ENCODE measurements around the gene HOXC6. TPM values are rescaled to one million over a fixed set of nuclear protein-coding genes. Genes with fewer than 3 reads are reported as not detected.
A peak's percentile ranks its signal among the peaks of the same experiment; 100 is the strongest.

Gene HOXC6
- total and polyA plus RNA-seq, 2 donors: 0.72 to 1.5 TPM

GRCh38 chr12:54047964-54048303, 19.7 kb downstream of the HOXC6 start:
- Histone ChIP-seq H3K36me3 (ENCODE audit: insufficient read depth) (no peaks in the 10 kb centered on the region), H3K4me3 (ENCODE audit: low read depth, low read length) (no peak overlapping the region), H3K4me1 (ENCODE audit: insufficient read depth) (no peaks in the 10 kb centered on the region), H3K27ac (ENCODE audit: low read depth) (no peak overlapping the region)
- WGBS: 25% methylated on average over 8 of the region's 8 CpGs
- no peak for DNase-seq (ENCODE audit: extremely low spot score)

- H3K4me3 ChIP-seq (ENCODE audit: low read depth, low read length): no peak overlapping the region
- no peak overlapping the region for H3K27ac ChIP-seq (ENCODE audit: low read depth)
- no peaks in the 10 kb centered on the region for H3K36me3 ChIP-seq (ENCODE audit: insufficient read depth)
- WGBS: 27% methylated on average over 3 of the region's 3 CpGs
- no peak for DNase-seq (ENCODE audit: extremely low spot score)
- peaks cover 1% of the 10 kb centered on the region for H3K4me1 ChIP-seq (ENCODE audit: insufficient read depth)
These were observed 20.3 kb downstream of the HOXC6 start for GRCh38 chr12:54048406-54049093.

- Histone ChIP-seq H3K4me1 (ENCODE audit: insufficient read depth) (peaks cover 1% of the 10 kb centered on the region), H3K4me3 (ENCODE audit: low read depth, low read length) (no peak overlapping the region), H3K27ac (ENCODE audit: low read depth) (no peak overlapping the region), H3K36me3 (ENCODE audit: insufficient read depth) (no peaks in the 10 kb centered on the region)
- DNase-seq (ENCODE audit: extremely low spot score): no peak
- 36% methylated on average over 6 of the region's 6 CpGs for WGBS
These were observed 20.9 kb downstream of the HOXC6 start for GRCh38 chr12:54049108-54049507.

- H3K36me3 ChIP-seq (ENCODE audit: insufficient read depth): no peaks in the 10 kb centered on the region
- no peak overlapping the region for H3K27ac ChIP-seq (ENCODE audit: low read depth)
- DNase-seq (ENCODE audit: extremely low spot score): no peak
- whole genome bisulfite sequencing: 17% methylated on average over 2 of the region's 2 CpGs
- no peak overlapping the region for H3K4me3 ChIP-seq (ENCODE audit: low read depth, low read length)
- peaks cover 1% of the 10 kb centered on the region for H3K4me1 ChIP-seq (ENCODE audit: insufficient read depth)
These were observed 22.2 kb downstream of the HOXC6 start for GRCh38 chr12:54050482-54050810.

- Histone ChIP-seq H3K4me1 (ENCODE audit: insufficient read depth) (peaks cover 1% of the 10 kb centered on the region), H3K27ac (ENCODE audit: low read depth) (no peak overlapping the region), H3K36me3 (ENCODE audit: insufficient read depth) (no peaks in the 10 kb centered on the region), H3K4me3 (ENCODE audit: low read depth, low read length) (no peak overlapping the region)
- DNase-seq (ENCODE audit: extremely low spot score): no peak
- 18% methylated on average over 12 of the region's 12 CpGs for WGBS
These were observed 23.0 kb downstream of the HOXC6 start for GRCh38 chr12:54051026-54051842.

- no peak for DNase-seq (ENCODE audit: extremely low spot score)
- Histone ChIP-seq H3K27ac (ENCODE audit: low read depth) (no peak overlapping the region), H3K36me3 (ENCODE audit: insufficient read depth) (no peaks in the 10 kb centered on the region), H3K4me1 (ENCODE audit: insufficient read depth) (peaks cover 1% of the 10 kb centered on the region), H3K4me3 (ENCODE audit: low read depth, low read length) (no peak overlapping the region)
- 7% methylated on average over 24 of the region's 24 CpGs for WGBS
These were observed 23.7 kb downstream of the HOXC6 start for GRCh38 chr12:54051874-54052437.

GRCh38 chr12:54052438-54053002, 24.3 kb downstream of the HOXC6 start:
- no peak for DNase-seq (ENCODE audit: extremely low spot score)
- Histone ChIP-seq H3K4me3 (ENCODE audit: low read depth, low read length) (no peak overlapping the region), H3K27ac (ENCODE audit: low read depth) (no peak overlapping the region), H3K4me1 (ENCODE audit: insufficient read depth) (peaks cover 1% of the 10 kb centered on the region), H3K36me3 (ENCODE audit: insufficient read depth) (no peaks in the 10 kb centered on the region)
- 16% methylated on average over 10 of the region's 10 CpGs for WGBS

- H3K27ac ChIP-seq (ENCODE audit: low read depth): no peak overlapping the region
- H3K4me1 ChIP-seq (ENCODE audit: insufficient read depth): peaks cover 1% of the 10 kb centered on the region
- no peak for DNase-seq (ENCODE audit: extremely low spot score)
- 7% methylated on average over 22 of the region's 22 CpGs for WGBS
- no peaks in the 10 kb centered on the region for H3K36me3 ChIP-seq (ENCODE audit: insufficient read depth)
- peak overlapping the region; percentile 23 for H3K4me3 ChIP-seq (ENCODE audit: low read depth, low read length)
These were observed 24.9 kb downstream of the HOXC6 start for GRCh38 chr12:54053003-54053750.

- 6% methylated on average over 52 of the region's 52 CpGs for WGBS
- H3K4me1 ChIP-seq (ENCODE audit: insufficient read depth): peaks cover 3% of the 10 kb centered on the region
- H3K27ac ChIP-seq (ENCODE audit: low read depth): no peak within 1 kb of the TSS
These were observed 25.8 kb downstream of the HOXC6 start, which contains the start of gene HOXC4 for GRCh38 chr12:54053751-54054741. Gene HOXC4 (plus strand): TSS chr12:54053835. CDS start chr12:54053923, 88 bp downstream.

GRCh38 chr12:54054742-54055194, 26.5 kb downstream of the HOXC6 start:
- Histone ChIP-seq H3K27ac (ENCODE audit: low read depth) (no peak overlapping the region), H3K4me1 (ENCODE audit: insufficient read depth) (peaks cover 4% of the 10 kb centered on the region), H3K4me3 (ENCODE audit: low read depth, low read length) (no peak overlapping the region), H3K36me3 (ENCODE audit: insufficient read depth) (no peaks in the 10 kb centered on the region)
- DNase-seq (ENCODE audit: extremely low spot score): no peak
- WGBS: 27% methylated on average over 24 of the region's 24 CpGs

More at GRCh38 chr12:54053751-54054741, 25.8 kb downstream of the HOXC6 start, which contains the start of gene HOXC4:
- DNase-seq (ENCODE audit: extremely low spot score): no peak
- Histone ChIP-seq H3K4me3 (ENCODE audit: low read depth, low read length) (peak within 1 kb of the TSS; percentile 23), H3K36me3 (ENCODE audit: insufficient read depth) (no peaks in the 10 kb centered on the region)

- no peak for DNase-seq (ENCODE audit: extremely low spot score)
- H3K4me1 ChIP-seq (ENCODE audit: insufficient read depth): peaks cover 4% of the 10 kb centered on the region
- H3K27ac ChIP-seq (ENCODE audit: low read depth): no peak overlapping the region
- 69% methylated on average over 2 of the region's 2 CpGs for WGBS
- no peak overlapping the region for H3K4me3 ChIP-seq (ENCODE audit: low read depth, low read length)
- no peaks in the 10 kb centered on the region for H3K36me3 ChIP-seq (ENCODE audit: insufficient read depth)
These were observed 27.3 kb downstream of the HOXC6 start for GRCh38 chr12:54055552-54055951.

- DNase-seq (ENCODE audit: extremely low spot score): no peak
These were observed 27.9 kb downstream of the HOXC6 start for GRCh38 chr12:54056110-54056509.

More at GRCh38 chr12:54056110-54056509, 27.9 kb downstream of the HOXC6 start:
- Histone ChIP-seq H3K4me1 (ENCODE audit: insufficient read depth) (peaks cover 4% of the 10 kb centered on the region), H3K36me3 (ENCODE audit: insufficient read depth) (no peaks in the 10 kb centered on the region), H3K4me3 (ENCODE audit: low read depth, low read length) (no peak overlapping the region), H3K27ac (ENCODE audit: low read depth) (no peak overlapping the region)

All from urinary bladder (tissue), 4 donors.